Fibroblast of villous mesenchyme (primary cell): ENCODE measurements around the gene KDM8. TPM values are rescaled to one million over a fixed set of nuclear protein-coding genes. Genes with fewer than 3 reads are reported as not detected.

Experiments
- DNase-seq: peaks from one replicate; pipeline ENCODE4 v3.0.0-alpha.2; 2010; ENCODE audit warnings: low read depth
- H3K4me3 ChIP-seq: 2 replicates; pipeline ENCODE4 v1.5.1; 2011; ENCODE audit warnings: low read depth, mild to moderate bottlenecking, low read length
- total RNA-seq: library from RNA; depleted of rRNA; stranded (reverse); fragments of >200 nt; gene quantifications from 2 replicates; pipeline ENCODE4 v1.2.3, GENCODE V29; 2012
- TF ChIP-seq, protein P1 (sequence below): IDR thresholded peaks from 2 replicates; pipeline ENCODE4 v1.5.1; 2012; ENCODE audit warnings: low read depth, mild to moderate bottlenecking, low read length; ENCODE audit not compliant: insufficient read depth

KDM8 gene
- total RNA-seq, 1 donor, result 3.9 TPM

DNA sequence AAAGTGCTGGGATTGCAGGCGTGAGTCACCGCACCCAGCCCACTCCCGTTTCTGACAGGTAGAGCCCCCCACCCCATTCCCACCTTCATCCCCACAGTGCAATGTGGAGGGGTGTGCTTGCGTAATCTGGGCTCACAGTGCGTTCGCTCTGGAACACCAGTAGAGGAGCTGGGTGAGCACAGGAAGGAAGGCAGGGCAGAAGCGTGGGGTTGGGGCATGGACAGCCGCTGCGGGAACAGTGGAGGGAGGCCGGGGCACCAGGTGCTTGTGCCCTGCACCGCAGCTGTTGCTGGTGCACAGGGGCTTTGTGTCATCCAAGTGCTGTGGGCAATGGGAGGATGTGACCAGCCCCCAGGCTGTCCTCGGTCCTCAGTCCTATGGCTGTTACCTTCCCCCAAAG, 24.7 kb downstream of the KDM8 start:
- TF ChIP-seq, protein P1, sequence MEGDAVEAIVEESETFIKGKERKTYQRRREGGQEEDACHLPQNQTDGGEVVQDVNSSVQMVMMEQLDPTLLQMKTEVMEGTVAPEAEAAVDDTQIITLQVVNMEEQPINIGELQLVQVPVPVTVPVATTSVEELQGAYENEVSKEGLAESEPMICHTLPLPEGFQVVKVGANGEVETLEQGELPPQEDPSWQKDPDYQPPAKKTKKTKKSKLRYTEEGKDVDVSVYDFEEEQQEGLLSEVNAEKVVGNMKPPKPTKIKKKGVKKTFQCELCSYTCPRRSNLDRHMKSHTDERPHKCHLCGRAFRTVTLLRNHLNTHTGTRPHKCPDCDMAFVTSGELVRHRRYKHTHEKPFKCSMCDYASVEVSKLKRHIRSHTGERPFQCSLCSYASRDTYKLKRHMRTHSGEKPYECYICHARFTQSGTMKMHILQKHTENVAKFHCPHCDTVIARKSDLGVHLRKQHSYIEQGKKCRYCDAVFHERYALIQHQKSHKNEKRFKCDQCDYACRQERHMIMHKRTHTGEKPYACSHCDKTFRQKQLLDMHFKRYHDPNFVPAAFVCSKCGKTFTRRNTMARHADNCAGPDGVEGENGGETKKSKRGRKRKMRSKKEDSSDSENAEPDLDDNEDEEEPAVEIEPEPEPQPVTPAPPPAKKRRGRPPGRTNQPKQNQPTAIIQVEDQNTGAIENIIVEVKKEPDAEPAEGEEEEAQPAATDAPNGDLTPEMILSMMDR, result no peak
- no peak for DNase-seq
- no peak overlapping the region for H3K4me3 ChIP-seq

DNA sequence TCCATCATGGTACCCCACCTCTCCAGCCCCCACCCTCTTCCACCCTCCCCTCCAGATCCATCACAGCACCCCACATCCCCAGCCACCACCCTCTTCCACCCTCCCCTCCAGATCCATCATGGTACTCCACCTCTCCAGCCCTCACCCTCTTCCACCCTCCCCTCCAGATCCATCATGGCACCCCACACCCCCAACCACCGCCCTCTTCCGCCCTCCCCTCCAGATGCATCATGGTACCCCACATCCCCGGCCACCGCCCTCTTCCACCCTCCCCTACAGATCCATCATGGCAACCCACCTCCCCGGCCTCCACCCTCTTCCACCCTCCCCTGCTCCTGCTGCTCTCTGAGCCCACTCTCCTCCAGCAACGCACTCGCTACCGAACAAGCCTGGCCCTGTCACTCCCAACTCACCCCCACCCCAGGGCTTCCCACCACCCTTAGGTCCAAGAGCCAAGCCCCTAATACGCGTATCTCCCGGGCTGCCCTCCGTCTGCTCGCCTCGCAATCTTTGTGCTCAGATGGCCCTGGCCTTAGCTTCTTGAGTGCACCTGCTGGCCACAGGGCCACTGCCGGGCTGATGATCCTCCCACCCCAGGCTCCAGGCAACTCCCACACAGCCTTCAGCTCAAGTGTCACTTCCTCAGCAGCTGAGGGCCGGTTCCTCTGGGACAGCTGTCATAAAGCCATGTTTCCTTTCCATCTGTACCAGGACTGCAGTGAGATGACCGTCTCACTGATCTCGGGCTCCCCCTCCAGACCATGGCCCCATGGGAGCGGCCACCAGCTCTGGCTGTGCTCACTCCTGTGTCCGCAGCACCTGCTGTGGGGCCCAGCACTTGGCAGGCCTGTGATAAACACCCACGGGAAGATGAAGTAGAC, 25.5 kb downstream of the KDM8 start:
- H3K4me3 ChIP-seq, result no peak overlapping the region
- no peak for DNase-seq
- TF ChIP-seq, protein P1, result no peak

- no peak for DNase-seq
- no peak overlapping the region for H3K4me3 ChIP-seq
- TF ChIP-seq, protein P1, result no peak
Measured at GRCh38 chr16:27229891-27230470, 26.7 kb downstream of the KDM8 start.

GRCh38 chr16:27230562-27231001, 27.3 kb downstream of the KDM8 start:
- H3K4me3 ChIP-seq, result no peak overlapping the region
- no peak for DNase-seq
- TF ChIP-seq, protein P1, result no peak

GRCh38 chr16:27231692-27232060, 28.4 kb downstream of the KDM8 start:
- TF ChIP-seq, protein P1, result no peak
- no peak for DNase-seq
- H3K4me3 ChIP-seq, result no peak overlapping the region

DNA sequence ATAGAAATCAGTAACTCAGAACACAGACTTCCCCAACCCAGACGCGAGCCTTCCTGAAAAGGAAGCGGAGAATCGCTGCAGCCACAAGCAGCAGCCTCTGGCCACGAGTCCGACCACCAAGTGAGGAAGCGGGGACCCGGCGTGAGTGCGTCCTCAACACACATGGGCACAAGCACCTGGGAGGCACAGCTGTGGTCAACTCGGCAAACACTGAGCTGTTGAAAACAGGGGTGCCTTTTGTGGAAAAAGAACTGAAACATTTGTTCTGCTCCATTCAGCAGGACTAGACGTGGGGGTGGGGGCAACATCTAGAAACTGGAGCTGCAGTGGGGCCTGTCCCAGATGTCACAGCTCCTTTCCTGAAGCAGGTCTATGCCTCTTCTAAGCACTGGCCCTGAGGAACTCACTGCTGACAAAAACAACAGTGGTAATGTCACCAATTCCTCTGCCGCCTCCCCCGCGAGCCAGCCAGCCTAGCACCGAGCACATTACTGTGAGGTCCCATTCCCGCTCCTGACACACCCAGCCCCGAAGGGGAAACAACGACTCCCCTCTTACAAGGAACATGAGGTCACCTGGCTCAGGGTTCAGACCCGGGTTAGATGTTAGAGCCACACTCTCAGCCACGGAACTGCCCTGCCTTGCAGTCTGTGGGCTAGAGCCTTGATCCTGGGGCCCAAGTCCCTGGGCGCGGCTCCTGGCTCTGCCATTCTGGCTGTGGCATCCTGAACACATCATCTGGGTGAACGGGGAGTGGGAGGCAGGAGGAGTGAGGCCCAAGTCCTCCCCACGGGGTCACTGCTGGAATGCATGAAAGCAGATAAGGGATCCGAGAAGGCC, 29.0 kb downstream of the KDM8 start:
- H3K4me3 ChIP-seq, result no peak overlapping the region
- DNase-seq, result no peak
- TF ChIP-seq, protein P1, result no peak
